ENCODE measurements around the gene BHMT2.

BHMT2 gene

GRCh38 chr5:79074641-79075040, 5.1 kb downstream of the BHMT2 start:
- DNase-seq, result no peak

- DNase-seq, result no peak
These were observed 6.3 kb downstream of the BHMT2 start for GRCh38 chr5:79075646-79076426.

- DNase-seq, result no peak
These were observed 7.3 kb downstream of the BHMT2 start for GRCh38 chr5:79076819-79077218.

GRCh38 chr5:79077680-79078365, 8.3 kb downstream of the BHMT2 start:
- DNase-seq, result no peak

- no peak for DNase-seq
These were observed 11.2 kb downstream of the BHMT2 start for GRCh38 chr5:79080804-79081203.

GRCh38 chr5:79081779-79082178, 12.2 kb downstream of the BHMT2 start:
- DNase-seq, result no peak

GRCh38 chr5:79086116-79086515, 16.5 kb downstream of the BHMT2 start:
- DNase-seq, result no peak

- DNase-seq, result no peak
These were observed 18.9 kb downstream of the BHMT2 start for GRCh38 chr5:79088507-79088906.

- DNase-seq, result no peak
These were observed 21.5 kb downstream of the BHMT2 start for GRCh38 chr5:79091064-79091463.

- no peak for DNase-seq
These were observed 24.2 kb downstream of the BHMT2 start for GRCh38 chr5:79093762-79094161.

GRCh38 chr5:79105868-79106267, 36.3 kb downstream of the BHMT2 start:
- DNase-seq, result no peak

- no peak for DNase-seq
These were observed 37.6 kb downstream of the BHMT2 start for GRCh38 chr5:79107020-79107796.

GRCh38 chr5:79108086-79108485, 38.5 kb downstream of the BHMT2 start:
- DNase-seq, result no peak

GRCh38 chr5:79108792-79109191, 39.2 kb downstream of the BHMT2 start:
- DNase-seq, result no peak

- DNase-seq, result peak; percentile 15 to 36
These were observed 40.2 kb downstream of the BHMT2 start for GRCh38 chr5:79109527-79110492.

- no peak for DNase-seq
These were observed 41.9 kb downstream of the BHMT2 start, which contains the start of gene BHMT for GRCh38 chr5:79111387-79111959. TSS of gene BHMT (plus strand) at chr5:79111809. CDS start at chr5:79111886, 77 bp downstream.

GRCh38 chr5:79111960-79112702, 42.6 kb downstream of the BHMT2 start:
- DNase-seq, result no peak

GRCh38 chr5:79112703-79113058, 43.1 kb downstream of the BHMT2 start:
- DNase-seq, result no peak

GRCh38 chr5:79119486-79119885, 49.9 kb downstream of the BHMT2 start:
- DNase-seq, result no peak

- DNase-seq, result no peak
These were observed 50.7 kb downstream of the BHMT2 start for GRCh38 chr5:79120221-79120620.

- DNase-seq, result no peak
These were observed 53.4 kb downstream of the BHMT2 start for GRCh38 chr5:79122973-79123372.

Measured in CD4-positive, alpha-beta T cell treated with Interleukin-4 for 1 hour (primary cell).